HG03457 (cell line): ENCODE results near the gene ANXA5.

ENCODE experiments used
- ATAC-seq: cut with Tn5 transposase; IDR thresholded peaks from one replicate; pipeline ENCODE4 v1.9.1; 2021; ENCODE audit warnings: moderate number of reproducible peaks; ENCODE audit not compliant: unreplicated experiment

ANXA5 gene

DNA sequence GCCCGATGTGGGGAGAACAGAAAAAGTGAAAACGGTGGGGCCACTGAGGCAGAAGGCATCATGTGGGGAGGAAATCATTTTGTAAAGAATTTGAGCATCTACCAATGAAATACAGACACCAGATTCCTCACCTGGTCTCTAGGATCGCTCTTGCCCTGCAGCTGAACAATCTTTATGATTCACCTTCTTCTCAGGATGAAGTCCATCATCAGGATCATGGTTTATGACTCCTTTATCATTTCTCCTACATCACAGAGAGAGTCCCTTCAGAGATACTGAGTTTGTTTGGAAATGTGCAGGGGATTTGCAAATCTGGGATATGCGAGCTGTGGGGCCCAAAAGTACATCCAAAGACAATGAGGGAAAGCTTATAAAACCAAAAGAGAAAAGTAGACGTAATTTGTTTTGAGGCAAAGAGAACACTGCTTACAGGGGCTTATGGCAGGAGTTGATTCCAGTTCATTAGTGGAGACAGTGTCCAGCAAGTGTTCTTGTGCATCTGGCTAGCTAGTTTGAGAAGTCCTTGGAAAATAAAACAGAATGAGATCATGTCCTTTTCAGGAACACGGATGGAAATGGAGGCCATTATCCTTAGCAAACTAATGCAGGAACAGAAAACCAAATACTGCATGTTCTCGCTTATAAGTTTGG, 15.3 kb upstream of the ANXA5 start:
- no peak for ATAC-seq

GRCh38 chr4:121711263-121712000, 14.7 kb upstream of the ANXA5 start:
- peak; percentile 87 for ATAC-seq

DNA sequence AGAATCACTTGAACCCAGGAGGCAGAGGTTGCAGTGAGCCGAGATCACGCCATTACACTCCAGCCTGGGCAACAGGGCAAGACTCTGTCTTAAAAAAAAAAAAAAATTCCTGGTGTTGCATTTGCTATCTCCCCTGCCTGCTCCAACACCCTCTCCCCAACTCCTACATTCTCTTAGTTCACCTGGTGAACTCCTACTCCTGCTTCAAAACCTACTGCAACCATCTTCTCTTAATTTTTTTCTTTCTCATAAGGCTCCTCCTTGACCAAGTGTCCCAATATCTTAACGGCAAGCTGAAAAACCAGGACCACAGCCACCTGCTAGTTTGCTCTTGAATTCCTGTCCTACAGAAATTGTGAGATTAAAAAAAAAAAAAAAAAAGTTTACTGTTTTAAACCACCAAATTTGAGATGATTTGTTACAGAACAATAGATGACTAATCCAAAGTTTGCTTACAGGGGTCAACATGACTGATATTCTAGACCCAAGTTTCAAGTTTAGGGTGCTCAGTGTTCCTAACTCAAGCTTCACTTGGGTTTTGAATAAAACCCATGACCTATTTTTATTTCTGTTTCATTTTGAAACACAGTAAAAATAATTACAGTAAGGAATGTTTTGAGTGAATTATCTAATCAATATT, 13.1 kb upstream of the ANXA5 start:
- ATAC-seq: no peak

GRCh38 chr4:121707344-121707743, 10.6 kb upstream of the ANXA5 start:
- ATAC-seq: no peak

DNA sequence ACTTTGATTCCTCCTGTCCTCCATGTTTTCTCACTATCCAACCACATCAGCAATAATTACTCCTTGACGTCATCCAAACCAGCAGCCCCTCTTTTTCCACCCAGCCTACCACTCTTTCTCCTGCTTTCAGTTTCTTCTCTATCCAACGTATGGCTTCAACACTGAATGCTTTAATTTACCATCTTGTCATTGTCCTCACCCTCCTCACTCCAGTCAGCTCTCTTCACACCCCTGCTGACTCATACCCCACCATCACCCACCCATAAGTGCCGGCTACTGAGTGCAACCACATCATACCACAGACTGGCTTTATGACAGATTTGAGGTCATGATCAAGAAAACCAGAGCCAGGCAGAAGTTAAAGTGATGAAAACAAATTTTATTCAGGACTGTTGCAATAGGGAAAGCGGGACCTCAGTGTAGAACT, 9.8 kb upstream of the ANXA5 start:
- peak; percentile 44 for ATAC-seq

- no peak for ATAC-seq
Measured at GRCh38 chr4:121705521-121705920, 8.7 kb upstream of the ANXA5 start.

DNA sequence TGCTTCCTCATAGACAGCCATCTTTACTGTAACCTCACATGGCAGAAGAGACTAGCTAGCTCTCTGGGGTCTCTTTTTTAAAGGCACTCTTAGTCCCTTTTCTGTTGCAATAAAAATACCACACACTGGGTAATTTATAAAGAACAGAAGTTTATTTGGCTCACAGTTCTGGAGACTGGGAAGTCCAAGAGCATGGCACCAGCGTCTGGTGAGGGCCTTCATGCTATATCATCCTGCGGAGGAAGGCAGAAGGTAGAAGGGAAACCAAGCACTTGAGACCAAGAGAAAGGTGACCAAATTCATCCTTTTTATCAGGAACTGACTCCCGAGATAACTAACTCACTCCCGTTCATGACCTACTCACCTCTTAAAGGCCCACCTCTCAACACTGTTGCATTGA, 5.4 kb upstream of the ANXA5 start:
- ATAC-seq: no peak

DNA sequence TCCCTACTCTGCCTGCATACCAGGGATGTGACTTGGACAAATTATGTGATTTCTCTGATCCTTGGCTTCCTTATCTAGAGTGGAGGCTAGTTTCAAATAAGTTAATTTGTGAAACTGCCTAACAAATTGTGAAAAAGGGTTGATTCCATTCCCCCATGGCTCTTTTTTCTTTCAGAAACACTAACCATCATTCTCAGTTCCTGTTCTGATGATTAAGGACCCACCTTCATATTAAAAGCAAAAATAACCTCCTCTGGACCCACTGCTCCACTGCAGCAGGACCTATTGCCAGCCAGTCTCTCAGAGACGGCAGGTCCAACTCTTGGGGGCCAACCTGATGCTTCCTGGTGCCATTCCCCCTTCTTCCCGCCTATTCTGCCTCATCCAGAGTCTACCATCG, 4.5 kb upstream of the ANXA5 start:
- no peak for ATAC-seq

GRCh38 chr4:121698236-121698671, 1.5 kb upstream of the ANXA5 start:
- no peak for ATAC-seq

GRCh38 chr4:121697564-121697963, 784 bp upstream of the ANXA5 start:
- ATAC-seq: peak; percentile 24

DNA sequence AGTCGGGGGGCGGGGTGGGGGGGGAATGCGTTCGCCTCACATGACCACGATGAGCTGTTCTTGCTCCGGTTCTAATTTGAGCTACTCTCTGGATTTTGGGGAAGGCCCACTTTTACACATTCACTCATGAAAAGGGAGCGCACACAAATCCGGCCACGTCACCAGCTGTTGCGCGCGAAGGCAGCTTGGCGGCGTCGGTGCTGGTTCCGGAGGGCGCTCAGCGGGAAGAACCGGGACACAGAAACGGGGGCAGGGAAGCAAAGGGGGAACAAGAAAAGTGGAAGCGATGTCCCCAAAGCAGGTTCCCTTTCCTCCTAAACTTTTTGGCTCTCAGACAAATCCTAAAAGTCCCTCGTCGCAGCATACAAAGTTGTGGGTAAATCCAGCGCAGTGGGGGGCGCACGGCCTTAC, 605 bp downstream of the ANXA5 start:
- no peak for ATAC-seq

DNA sequence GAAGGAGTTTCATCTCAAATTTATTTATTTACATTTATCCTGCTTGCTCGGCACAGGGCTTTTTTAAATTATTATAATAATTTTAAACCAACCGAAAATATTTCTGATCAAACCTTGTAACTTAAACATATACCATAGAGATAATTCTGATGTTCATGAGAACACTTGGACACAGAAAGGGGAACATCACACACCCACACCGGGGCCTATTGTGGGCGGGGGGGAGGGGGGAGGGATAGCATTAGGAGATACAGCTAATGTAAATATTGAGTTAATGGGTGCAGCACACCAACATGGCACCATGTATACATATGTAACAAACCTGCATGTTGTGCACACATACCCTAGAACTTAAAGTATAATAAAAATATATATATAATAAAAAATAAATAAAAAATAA, 2.9 kb downstream of the ANXA5 start:
- no peak for ATAC-seq

DNA sequence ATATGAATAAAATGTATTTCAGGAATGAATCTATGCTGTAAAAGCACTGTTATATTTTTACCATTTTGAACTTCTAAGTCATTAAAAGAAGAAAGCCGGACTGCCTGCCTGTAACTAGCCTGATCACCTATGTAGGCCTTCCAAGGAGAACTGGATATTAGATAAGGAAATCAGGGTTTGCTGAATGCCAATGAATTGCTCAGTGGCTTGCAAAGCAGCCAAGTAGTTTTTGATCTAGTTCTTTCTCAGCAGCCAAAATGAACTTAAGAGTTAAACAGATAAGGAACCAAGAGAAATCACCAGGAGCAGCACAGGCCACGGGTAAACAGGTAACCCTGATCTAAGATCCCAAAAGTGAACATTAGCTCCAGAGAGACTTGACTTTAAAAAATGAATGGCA, 3.3 kb downstream of the ANXA5 start:
- no peak for ATAC-seq

DNA sequence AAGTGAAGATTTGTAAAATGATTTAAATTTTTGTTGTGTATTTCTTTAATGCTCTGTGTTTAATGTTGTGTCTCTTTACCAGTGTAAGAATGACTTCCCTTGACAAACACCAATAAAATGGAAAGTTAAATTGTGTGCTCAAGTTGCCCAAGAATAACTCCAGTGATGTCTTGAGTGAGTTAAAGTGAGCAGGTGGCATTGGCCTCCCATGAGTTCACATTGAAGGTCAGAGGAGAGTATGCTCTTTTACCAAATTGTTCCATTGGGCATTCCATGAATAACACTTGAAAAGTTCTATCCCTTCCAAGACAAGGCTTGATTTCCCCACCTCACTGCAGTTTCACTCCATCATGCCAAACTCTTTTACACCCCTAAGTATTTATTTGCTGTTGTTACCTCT, 4.5 kb downstream of the ANXA5 start:
- ATAC-seq: no peak

DNA sequence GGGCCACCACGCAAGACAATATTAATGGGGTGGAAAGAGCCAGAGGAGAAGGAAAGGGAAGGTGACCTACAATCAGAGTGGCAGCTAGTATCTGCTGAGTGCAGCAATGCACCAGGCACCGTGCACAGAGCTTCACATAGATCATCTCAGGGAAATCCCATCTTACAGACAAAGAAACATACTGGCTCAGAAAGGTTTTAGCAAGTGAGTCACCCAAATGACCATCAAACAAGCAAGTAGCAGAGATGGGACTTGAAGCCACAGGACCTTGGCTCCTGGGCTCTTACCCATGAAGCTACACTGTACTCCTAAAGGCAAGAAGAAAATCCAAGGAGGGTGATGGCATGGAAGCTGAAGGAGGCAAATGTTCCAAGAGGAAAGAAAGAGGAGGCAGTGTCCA, 6.8 kb downstream of the ANXA5 start:
- ATAC-seq: peak; percentile 38

- ATAC-seq: no peak
Measured at GRCh38 chr4:121688701-121689100, 8.1 kb downstream of the ANXA5 start.

DNA sequence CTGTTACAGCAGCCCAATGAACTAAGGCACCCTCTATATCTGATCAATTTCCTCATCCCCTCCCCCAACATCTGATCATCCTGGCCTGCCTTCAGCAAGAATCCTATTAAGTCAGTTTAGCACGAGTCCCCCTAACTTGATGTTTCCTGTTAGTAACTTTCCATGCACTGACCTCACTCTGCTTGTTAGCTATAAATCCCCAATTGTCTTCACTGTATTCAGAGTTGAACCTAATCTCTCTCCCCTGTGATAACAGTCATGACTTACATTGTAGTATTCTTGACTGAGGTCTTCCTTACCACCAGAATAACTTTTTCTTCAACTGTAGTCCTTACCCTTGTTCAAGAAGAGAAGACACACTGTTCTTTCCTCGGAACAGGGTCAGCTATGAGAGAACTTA, 8.5 kb downstream of the ANXA5 start:
- no peak for ATAC-seq

GRCh38 chr4:121686255-121686654, 10.5 kb downstream of the ANXA5 start:
- ATAC-seq: no peak

- no peak for ATAC-seq
Measured at GRCh38 chr4:121685257-121685656, 11.5 kb downstream of the ANXA5 start.

DNA sequence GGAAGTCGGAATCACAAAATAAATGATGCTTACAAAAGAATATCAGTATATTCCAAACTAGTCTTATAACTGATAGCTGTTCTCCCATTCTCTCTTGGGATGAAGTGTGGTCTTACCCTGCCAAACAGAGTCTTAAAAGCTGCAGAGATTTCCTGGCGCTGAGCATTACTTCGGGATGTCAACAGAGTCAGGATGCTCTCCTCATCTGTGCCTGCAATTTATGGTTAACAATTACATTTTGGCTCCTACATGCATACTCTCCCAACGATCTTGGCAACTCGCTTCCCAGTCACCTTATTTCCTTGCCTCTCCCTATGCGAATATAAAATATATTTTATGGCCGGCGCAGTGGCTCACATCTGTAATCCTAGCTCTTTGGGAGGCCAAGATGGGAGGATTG, 12.2 kb downstream of the ANXA5 start:
- no peak for ATAC-seq

DNA sequence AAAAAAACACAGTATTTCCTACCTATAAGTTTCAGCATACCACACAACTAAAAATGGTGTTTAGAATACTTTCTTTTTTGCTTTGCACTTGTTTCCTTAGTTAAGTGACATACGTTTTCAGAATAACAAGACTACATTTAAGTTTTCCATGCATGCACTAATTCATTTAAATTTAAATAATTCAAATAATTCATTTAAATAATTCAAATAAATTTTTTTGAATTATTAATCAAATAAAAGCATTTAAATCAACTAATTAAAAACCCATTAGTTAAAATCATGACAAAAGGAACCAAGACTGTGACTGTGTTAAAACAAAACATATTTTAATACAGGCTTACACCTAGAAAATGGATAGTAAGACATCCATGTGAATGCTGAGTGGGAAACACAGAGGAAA, 12.8 kb downstream of the ANXA5 start:
- ATAC-seq: no peak

GRCh38 chr4:121680571-121680970, 16.2 kb downstream of the ANXA5 start:
- ATAC-seq: no peak
